Caco-2 (cell line): ENCODE data around the gene CAPZA2. TPM values are rescaled to one million over a fixed set of nuclear protein-coding genes. Genes with fewer than 3 reads are reported as not detected.

Experiments used
- BruUV-seq: library from RNA; stranded (reverse); fragments of 400-500 nt; replicated peaks from 2 replicates; lab custom pipeline; 2021; lab: Mats Ljungman, UMichigan
- CTCF ChIA-PET: fragments of 300-600 bp; sonication (Branson Sonifier 250); formaldehyde crosslinking; loops from one replicate; lab custom pipeline; 2022; ENCODE audit warnings: antibody characterized with exemption; lab: Charles Lee
- POLR2A ChIA-PET: fragments of 300-600 bp; sonication (Branson Sonifier 250); formaldehyde crosslinking; loops from one replicate; lab custom pipeline; 2022; ENCODE audit warnings: antibody characterized with exemption; lab: Charles Lee
- DNase-seq, 2 experiments: peaks; one replicate each; pipeline versions ENCODE4 v3.0.0 to v3.0.0-alpha.2; 2020 to 2022
- H3K27me3 ChIP-seq: replicated peaks from 2 replicates; pipeline ENCODE4 v1.6.0; 2011; ENCODE audit warnings: low read length; ENCODE audit not compliant: control insufficient read depth, insufficient read depth
- H3K36me3 ChIP-seq: 2 replicates; pipeline ENCODE4 v1.5.1; 2011; ENCODE audit warnings: low read length; ENCODE audit not compliant: control insufficient read depth, insufficient read depth
- H3K4me1 ChIP-seq: fragments of 250-450 bp; sonication (Bioruptor Pico); 2 replicates; pipeline ENCODE4 v1.5.1; 2020; ENCODE audit warnings: mild to moderate bottlenecking
- H3K4me3 ChIP-seq: 2 replicates; pipeline ENCODE4 v1.5.1; 2011; ENCODE audit warnings: low read depth, mild to moderate bottlenecking, control low read depth, low read length
- H3K9me3 ChIP-seq: fragments of 250-450 bp; sonication (Bioruptor Pico); 2 replicates; pipeline ENCODE4 v1.5.1; 2020; ENCODE audit warnings: mild to moderate bottlenecking, moderate library complexity
- H3K27ac Mint-ChIP-seq: one replicate; pipeline ENCODE4 v1.8.0; 2022; ENCODE audit warnings: mixed read lengths; ENCODE audit not compliant: unreplicated experiment
- H3K27me3 Mint-ChIP-seq: one replicate; pipeline ENCODE4 v1.8.0; 2022; ENCODE audit warnings: mixed read lengths; ENCODE audit not compliant: insufficient read depth, unreplicated experiment
- H3K36me3 Mint-ChIP-seq: one replicate; pipeline ENCODE4 v1.8.0; 2022; ENCODE audit warnings: mild to moderate bottlenecking, mixed read lengths; ENCODE audit not compliant: insufficient read depth, unreplicated experiment
- H3K4me1 Mint-ChIP-seq: one replicate; pipeline ENCODE4 v1.8.0; 2022; ENCODE audit warnings: low read depth, mixed read lengths; ENCODE audit not compliant: unreplicated experiment
- H3K4me3 Mint-ChIP-seq: one replicate; pipeline ENCODE4 v1.8.0; 2022; ENCODE audit warnings: mild to moderate bottlenecking, moderate library complexity, mixed read lengths; ENCODE audit not compliant: unreplicated experiment
- H3K9me3 Mint-ChIP-seq: one replicate; pipeline ENCODE4 v1.8.0; 2022; ENCODE audit warnings: mixed read lengths; ENCODE audit not compliant: unreplicated experiment
- intact Hi-C: fragments of 100-400 bp; cut with micrococcal nuclease; formaldehyde crosslinking; loops from one replicate; pipeline ENCODE4 v1.10.0; 2022; ENCODE audit not compliant: unreplicated experiment
- total RNA-seq: library from RNA; stranded (reverse); gene quantifications from 2 replicates; pipeline ENCODE4 v1.2.3, GENCODE V29; 2022
- TF ChIP-seq, protein P1 (sequence below), 2 experiments: fragments of 200-600 bp in 1 of 2; IDR thresholded peaks; 1 replicate in 1 of 2; 2 replicates in 1 of 2; pipeline versions ENCODE4 v1.5.1 to v1.8.0; 2011 to 2022; ENCODE audit warnings: antibody characterized with exemption in 1 of 2, control low read depth in 1 of 2, inconsistent platforms in 1 of 2, low read depth in 1 of 2, low read length in 1 of 2, mild to moderate bottlenecking in 1 of 2, moderate library complexity in 1 of 2; ENCODE audit not compliant: insufficient read depth in 1 of 2, severe bottlenecking in 1 of 2, unreplicated experiment in 1 of 2

The CAPZA2 gene
- total RNA-seq, 1 experiment from 2014 or later, result 271 TPM

DNA sequence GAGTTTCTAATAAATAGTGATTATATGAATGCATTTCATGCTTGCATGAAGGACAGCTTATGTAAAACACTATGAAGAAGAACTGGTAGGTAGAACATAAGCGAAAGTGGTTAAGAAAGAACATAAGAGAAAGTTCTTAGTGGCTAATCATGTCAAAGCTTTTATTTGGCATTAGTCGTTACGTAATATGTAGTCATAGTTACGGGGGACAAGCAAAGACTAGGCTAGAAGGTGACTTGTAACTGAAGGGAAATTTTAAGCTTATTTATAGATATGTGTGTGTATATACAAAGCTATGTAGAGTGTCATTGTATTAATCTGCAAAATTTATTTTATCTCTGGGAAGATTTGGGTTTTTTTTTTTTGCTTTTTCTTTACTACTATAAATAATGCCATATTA is 36.9 kb downstream of the CAPZA2 start:
- H3K36me3 Mint-ChIP-seq, result peaks cover 65% of the 10 kb centered on the region
- no peak for DNase-seq
- Histone ChIP-seq H3K4me3 (no peak overlapping the region), H3K4me1 (no peaks in the 10 kb centered on the region), H3K9me3 (no peaks in the 10 kb centered on the region), H3K36me3 (no peaks in the 10 kb centered on the region; the same call in none of the 2 replicates), H3K27me3 (no peaks in the 10 kb centered on the region)
- peaks cover 14% of the 10 kb centered on the region for H3K4me1 Mint-ChIP-seq
- no peak overlapping the region for H3K4me3 Mint-ChIP-seq
- no peak overlapping the region for H3K27ac Mint-ChIP-seq
- CTCF ChIA-PET, result no interaction called here
- intact Hi-C loops, result no loop called here
- POLR2A ChIA-PET, result no interaction called here
- H3K27me3 Mint-ChIP-seq, result no peaks in the 10 kb centered on the region
- TF ChIP-seq, protein P1, sequence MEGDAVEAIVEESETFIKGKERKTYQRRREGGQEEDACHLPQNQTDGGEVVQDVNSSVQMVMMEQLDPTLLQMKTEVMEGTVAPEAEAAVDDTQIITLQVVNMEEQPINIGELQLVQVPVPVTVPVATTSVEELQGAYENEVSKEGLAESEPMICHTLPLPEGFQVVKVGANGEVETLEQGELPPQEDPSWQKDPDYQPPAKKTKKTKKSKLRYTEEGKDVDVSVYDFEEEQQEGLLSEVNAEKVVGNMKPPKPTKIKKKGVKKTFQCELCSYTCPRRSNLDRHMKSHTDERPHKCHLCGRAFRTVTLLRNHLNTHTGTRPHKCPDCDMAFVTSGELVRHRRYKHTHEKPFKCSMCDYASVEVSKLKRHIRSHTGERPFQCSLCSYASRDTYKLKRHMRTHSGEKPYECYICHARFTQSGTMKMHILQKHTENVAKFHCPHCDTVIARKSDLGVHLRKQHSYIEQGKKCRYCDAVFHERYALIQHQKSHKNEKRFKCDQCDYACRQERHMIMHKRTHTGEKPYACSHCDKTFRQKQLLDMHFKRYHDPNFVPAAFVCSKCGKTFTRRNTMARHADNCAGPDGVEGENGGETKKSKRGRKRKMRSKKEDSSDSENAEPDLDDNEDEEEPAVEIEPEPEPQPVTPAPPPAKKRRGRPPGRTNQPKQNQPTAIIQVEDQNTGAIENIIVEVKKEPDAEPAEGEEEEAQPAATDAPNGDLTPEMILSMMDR (IDR thresholded peaks at IDR 0.05; ENCODE audit: insufficient read depth in 1 of 2, low read depth in 1 of 2, low read length in 1 of 2, severe bottlenecking in 1 of 2, unreplicated experiment in 1 of 2), result no peak
- BruUV-seq, result no TSS peak
- no peaks in the 10 kb centered on the region for H3K9me3 Mint-ChIP-seq

DNA sequence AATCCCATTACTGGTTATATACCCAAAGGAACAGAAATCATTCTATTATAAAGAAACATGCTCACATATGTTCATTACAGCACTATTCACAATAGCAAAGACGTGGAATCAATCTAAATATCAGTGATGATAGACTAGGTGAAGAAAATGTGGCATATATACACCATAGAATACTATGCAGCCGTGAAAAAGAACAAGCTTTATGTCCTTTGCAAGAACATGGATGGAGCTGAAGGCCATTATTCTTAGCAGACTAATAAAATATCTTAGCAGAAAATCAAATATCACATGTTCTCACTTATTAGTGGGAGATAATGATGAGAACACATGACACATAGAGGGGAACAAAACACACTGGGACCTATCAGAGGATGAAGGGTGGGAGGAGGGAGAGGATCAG is 38.8 kb downstream of the CAPZA2 start:
- H3K9me3 ChIP-seq, result no peaks in the 10 kb centered on the region
- Mint-ChIP-seq H3K27me3 (no peaks in the 10 kb centered on the region), H3K4me1 (peaks cover 14% of the 10 kb centered on the region), H3K9me3 (no peaks in the 10 kb centered on the region), H3K27ac (no peak overlapping the region), H3K4me3 (no peak overlapping the region), H3K36me3 (peaks cover 69% of the 10 kb centered on the region)
- no peak overlapping the region for H3K4me3 ChIP-seq
- intact Hi-C loops, result no loop called here
- TF ChIP-seq, protein P1 (IDR thresholded peaks at IDR 0.05; ENCODE audit: insufficient read depth in 1 of 2, low read depth in 1 of 2, low read length in 1 of 2, severe bottlenecking in 1 of 2, unreplicated experiment in 1 of 2), result no peak
- POLR2A ChIA-PET, result no interaction called here
- no peaks in the 10 kb centered on the region for H3K27me3 ChIP-seq
- no peaks in the 10 kb centered on the region for H3K4me1 ChIP-seq
- CTCF ChIA-PET, result no interaction called here
- DNase-seq, result no peak
- BruUV-seq, result no TSS peak
- H3K36me3 ChIP-seq, result no peaks in the 10 kb centered on the region; the same call in none of the 2 replicates

DNA sequence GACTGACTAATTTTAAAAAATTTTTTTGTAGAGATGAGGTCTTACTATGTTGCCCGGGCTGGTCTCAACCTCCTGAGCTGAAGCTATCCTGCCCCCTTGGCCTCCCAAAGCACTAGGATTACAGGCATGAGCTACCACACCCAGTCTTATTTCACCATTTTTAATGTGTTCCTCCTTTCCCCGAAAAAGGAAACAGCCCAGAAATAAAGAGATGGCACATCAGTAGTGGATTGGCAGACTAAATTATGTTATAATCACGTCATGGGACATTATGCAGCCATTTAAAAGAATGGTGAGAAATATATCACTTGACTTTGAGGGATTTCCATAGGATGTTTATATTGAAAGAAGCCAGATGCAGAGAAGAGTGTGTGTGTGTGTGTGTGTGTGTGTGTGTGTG is 40.5 kb downstream of the CAPZA2 start:
- H3K4me1 ChIP-seq, result no peaks in the 10 kb centered on the region
- ChIA-PET POLR2A (interaction anchor here (0.5 kb wide), 1 partner anchor 9 kb away, joined by 3 read pairs; no protein-coding TSS in a partner anchor), CTCF (no interaction called here)
- intact Hi-C loops, result no loop called here
- Mint-ChIP-seq H3K4me3 (no peak overlapping the region), H3K36me3 (peaks cover 56% of the 10 kb centered on the region), H3K27me3 (no peaks in the 10 kb centered on the region), H3K27ac (no peak overlapping the region), H3K9me3 (no peaks in the 10 kb centered on the region), H3K4me1 (peaks cover 11% of the 10 kb centered on the region)
- H3K27me3 ChIP-seq, result no peaks in the 10 kb centered on the region
- no peak overlapping the region for H3K4me3 ChIP-seq
- no peaks in the 10 kb centered on the region; the same call in none of the 2 replicates for H3K36me3 ChIP-seq
- no TSS peak for BruUV-seq
- H3K9me3 ChIP-seq, result no peaks in the 10 kb centered on the region
- no peak for DNase-seq
- TF ChIP-seq, protein P1 (IDR thresholded peaks at IDR 0.05; ENCODE audit: insufficient read depth in 1 of 2, low read depth in 1 of 2, low read length in 1 of 2, severe bottlenecking in 1 of 2, unreplicated experiment in 1 of 2), result no peak
